ENCODE measurements around the gene ZNF891.

DNA sequence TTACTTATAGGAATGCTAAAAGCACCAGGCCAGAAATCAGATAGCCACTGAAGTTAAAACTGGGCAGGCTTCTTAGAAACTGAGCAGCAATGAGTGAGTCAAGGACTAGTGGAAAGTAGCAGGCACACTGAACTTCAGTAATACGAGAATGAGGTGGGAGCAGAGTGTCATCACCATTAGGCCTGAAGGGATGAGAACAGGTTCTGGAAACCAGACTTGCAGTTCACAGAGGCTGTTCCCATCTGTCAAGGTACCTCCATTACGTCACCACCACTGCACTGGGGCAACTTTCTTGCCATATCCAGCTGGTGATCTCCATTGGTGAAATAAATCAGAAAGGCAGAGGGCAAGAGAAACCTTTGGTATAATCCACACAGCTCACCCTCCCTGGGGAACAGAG is 15.9 kb upstream of the ZNF891 start:
- TF ChIP-seq, protein P1, sequence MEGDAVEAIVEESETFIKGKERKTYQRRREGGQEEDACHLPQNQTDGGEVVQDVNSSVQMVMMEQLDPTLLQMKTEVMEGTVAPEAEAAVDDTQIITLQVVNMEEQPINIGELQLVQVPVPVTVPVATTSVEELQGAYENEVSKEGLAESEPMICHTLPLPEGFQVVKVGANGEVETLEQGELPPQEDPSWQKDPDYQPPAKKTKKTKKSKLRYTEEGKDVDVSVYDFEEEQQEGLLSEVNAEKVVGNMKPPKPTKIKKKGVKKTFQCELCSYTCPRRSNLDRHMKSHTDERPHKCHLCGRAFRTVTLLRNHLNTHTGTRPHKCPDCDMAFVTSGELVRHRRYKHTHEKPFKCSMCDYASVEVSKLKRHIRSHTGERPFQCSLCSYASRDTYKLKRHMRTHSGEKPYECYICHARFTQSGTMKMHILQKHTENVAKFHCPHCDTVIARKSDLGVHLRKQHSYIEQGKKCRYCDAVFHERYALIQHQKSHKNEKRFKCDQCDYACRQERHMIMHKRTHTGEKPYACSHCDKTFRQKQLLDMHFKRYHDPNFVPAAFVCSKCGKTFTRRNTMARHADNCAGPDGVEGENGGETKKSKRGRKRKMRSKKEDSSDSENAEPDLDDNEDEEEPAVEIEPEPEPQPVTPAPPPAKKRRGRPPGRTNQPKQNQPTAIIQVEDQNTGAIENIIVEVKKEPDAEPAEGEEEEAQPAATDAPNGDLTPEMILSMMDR (IDR thresholded peaks at IDR 0.05): no peak
- TF ChIP-seq POLR2A (IDR thresholded peaks at IDR 0.05): no peak

Measured in heart left ventricle (tissue), 13 donors.